GM19328 (cell line): Measurements from ENCODE around the gene CERS4.
A peak's percentile ranks its signal among the peaks of the same experiment; 100 is the strongest.
"Not testable (repeated sequence)": the region's sequence is repeated elsewhere in the genome, so short reads cannot be mapped to it uniquely, and the experiment has no call there.

Experiments used
- ATAC-seq: cut with Tn5 transposase; IDR thresholded peaks from one replicate; pipeline ENCODE4 v1.9.1; 2021; ENCODE audit warnings: mild to moderate bottlenecking, moderate library complexity; ENCODE audit not compliant: unreplicated experiment

The CERS4 gene

DNA sequence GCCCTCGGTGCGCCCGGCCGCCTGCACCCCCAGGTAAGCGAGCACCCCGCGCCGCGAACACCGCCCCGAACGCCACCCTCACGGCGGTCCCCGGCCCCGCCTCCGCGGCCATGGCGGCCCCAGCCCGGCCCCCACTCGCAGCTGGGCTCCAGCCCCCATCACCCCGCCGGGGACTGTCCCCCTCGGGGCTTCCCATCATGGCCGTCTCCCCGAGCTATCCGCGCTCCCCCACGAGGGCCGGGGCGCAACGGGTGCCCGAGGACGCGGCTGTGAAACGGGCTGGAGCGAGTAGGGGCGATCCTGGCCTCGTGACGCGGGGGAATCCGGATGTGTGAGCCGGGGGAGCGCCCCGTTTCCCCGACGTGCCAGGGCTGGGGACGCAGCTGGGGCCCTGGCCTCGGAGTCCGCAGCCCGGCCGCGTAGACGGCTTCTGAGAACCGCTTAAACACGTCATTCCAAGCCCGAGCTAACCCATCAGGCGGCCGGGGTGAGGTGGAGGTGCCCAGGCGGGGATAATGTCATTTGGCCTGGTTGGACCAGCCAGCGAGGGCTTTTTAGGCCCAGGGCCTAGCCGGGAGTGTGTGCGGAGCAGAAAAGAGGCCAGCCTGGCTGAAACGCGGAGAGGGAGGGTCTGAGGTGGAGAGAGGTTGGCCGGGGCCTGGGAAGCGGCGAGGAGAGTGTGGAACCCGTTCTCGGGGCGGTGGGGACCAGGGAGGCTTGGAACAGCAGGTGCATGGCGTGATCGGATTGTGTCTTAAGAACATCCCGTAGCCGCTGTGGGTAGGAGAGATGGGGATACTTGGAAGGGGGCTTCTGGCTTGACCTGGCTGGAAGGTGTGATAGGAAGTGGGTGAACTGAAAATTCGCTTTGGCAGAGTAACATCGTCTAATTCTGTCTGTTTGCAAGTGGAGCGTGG, 550 bp downstream of the CERS4 start:
- peak; percentile 64 for ATAC-seq

DNA sequence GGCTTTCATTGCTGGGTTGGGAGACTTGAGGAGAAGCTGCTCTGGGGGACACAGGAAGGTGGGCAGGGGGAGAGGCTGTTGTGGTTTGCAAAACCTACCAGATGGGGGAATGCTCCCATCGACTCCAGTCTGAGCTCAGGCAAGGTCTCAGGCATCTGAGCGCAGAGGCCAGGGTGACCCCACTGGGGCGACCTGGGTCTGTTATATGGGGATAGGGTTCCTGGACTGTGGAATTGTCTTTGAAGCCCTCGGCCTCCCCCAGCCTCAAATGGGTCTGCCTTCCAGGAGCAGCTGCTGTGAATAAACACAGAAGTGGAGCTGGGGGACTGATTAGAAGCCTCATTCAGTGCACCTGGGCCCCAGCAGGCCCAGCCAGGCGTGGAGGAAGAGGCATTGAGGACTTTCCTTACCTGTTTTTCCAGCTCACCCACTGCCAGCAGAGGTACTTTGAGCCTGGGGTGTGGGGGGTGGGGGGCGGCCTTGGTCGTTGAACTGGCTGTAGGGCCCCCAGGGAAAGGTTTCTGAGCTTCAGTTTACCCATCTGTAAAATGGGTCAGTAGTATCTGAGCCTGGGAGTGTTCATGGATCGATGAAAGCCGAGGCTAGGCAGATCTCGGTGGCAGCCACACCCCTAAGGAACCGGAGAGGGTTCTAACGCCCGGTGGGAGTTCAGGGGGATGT, 1.4 kb downstream of the CERS4 start:
- ATAC-seq: no peak

DNA sequence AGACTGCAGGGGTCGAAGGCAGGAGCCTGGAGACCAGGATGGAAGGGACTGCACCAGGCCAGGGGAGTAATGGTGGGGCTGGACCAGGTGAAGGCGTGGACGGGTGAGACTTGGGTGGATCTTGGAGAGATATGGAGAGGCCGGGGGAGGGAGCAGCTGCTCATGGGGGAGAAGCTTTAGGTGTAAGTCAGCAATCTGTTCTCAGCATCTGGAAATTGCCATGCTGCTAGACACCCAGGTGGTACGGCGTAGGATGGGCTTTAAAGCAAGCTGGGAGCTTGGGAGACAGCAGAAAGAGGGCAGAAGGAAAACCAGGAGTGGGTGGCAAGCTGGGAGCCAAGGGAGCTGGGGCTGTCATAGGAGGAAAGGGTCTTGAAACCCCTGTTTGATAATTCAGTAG, 3.0 kb downstream of the CERS4 start:
- ATAC-seq: no peak

DNA sequence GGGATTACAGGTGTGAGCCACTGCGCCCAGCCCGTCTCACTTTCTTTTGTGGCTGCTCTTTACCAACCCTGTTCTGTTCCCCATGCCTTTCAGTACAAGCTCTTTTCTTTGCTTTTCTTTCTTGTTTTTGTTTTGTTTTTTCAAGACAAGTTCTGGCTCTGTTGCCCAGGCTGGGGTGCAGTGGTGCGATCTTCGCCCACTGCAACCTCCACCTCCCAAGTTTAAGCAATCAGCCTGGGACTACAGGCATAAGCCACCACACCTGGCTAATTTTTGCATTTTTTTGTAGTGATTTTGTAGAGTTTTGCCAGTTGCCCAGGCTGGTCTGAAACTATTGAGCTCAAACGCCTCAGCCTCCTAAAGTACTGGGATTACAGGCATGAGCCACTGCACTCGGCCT, 3.7 kb downstream of the CERS4 start:
- no peak for ATAC-seq

DNA sequence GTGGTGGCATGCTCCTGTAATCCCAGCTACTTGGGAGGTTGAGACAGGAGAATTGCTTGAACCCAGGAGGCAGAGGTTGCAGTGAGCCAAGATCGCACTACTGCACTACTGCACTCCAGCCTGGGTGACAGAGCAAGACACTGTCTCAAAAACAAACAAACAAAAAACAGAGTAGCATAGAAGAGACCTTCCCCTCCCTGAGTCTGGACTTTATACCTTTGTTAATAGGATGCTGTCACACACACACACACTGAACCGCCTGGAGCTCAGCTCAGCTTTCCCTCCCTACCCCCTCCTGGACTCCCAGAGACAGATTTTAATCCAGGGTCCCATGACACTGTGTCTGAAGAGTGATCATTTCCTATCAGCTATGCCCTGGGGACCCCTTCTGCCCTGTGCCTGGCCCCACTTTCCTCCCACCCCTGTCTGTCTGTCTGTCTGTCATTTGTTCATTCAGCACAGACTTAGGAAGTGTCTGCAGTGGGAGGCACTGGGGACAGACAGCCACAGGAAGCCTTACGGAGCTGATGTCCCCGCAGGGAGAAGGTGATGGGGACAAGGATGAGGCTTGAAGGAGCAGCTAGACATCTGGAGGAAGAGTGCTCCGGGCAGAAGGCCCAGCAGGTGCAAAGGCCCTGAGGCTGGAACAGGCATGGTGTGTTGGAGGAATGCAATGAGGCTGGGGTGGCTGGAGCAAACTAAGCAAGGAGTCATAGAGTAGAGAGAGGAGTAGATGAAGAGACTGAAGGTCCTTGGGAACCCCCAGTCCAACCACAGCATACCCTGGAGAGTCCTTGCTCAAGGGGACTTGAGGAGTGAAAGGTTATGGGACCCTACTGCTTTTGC, 4.9 kb downstream of the CERS4 start:
- ATAC-seq: no peak

DNA sequence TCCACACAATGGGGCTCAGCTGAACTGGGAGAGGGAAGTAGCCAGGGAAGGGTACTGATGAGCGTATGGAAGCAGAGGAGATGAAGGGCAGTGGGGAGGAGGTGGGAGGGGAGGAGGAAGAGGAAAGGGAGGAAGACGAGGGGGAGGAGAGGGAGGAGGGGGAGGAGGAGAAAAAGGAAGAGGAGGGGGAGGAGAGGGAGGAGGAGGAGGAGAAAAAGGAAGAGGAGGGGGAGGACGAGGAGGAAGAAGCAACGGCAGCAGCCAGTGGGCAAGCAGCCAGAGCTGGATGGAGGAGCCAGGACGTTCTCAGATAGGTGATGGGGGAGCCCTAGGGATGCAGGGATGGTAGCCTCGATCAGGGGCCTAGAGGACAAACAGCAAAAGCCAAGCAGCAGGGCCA, 5.6 kb downstream of the CERS4 start:
- no peak for ATAC-seq

DNA sequence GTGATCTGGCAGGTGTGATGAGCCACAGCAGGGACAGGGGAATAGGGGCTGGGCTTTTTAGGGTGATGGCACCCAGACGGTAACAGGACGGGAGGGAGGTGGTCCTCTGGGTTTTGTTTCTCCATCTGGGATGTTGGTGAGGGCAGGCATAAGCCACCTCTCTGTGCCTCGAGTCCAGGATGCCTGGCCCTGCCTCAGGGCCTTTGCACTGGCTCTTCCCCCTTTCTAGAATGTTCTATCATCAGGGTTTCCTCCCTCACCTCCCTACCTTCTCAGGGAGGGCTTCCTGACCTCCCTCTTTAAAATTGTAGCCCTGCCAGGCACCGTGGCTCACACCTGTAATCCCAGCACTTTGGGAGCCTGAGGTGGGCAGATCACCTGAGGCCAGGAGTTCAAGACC, 6.6 kb downstream of the CERS4 start:
- ATAC-seq: no peak

DNA sequence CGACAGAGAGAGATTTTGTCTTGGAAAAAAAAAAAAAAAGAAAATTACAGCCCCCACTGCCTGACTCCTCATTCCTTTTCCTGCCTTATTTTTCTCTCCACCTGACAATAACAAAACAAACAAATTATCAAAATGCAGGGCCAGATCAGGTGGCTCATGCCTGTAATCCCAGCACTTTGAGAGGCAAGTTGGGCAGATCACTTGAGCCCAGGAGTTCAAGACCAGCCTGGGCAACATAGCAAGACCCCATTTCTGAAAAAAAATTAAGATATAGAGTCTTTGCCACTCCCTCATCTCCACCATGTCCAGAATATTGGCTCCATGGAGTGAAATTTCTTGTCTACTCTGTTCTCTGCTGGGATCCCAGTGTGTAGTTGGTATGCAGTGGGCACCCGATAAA, 7.2 kb downstream of the CERS4 start:
- ATAC-seq: no peak

DNA sequence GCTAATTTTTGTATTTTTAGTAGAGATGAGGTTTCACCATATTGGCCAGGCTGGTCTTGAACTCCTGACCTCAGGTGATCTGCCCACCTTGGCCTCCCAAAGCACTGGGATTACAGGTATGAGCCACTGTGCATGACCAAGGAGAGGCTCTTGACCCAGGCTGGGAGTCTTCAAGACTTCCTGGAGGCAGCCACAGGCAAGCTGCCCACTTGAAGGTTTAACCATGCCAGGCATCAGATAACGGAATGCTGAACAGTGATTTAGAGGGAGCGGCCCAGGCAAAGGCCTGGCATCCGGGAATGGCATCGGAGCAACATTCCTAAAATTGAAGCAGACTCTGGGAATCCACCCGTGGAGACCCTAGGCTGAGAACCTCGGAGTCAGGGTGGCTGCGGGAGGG, 9.0 kb downstream of the CERS4 start:
- not testable (repeated sequence) for ATAC-seq

DNA sequence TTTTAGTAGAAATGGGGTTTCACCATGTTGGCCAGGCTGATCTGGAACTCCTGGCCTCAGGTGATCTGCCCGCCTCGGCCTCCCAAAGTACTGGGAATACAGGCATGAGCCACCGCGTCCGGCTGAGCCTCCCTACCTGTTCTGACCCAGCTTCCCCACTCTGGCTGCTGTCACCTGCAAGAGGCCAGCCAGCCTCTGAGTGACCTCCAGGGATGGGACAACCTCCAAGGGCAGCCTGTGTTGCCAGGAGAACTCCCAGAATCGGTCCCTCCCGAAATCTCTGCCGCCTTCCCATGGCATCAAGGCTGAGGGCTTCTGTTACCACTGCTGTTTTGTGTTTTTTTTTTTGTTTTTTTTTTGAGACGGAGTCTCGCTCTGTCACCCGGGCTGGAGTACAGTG, 11.3 kb downstream of the CERS4 start:
- no peak for ATAC-seq

DNA sequence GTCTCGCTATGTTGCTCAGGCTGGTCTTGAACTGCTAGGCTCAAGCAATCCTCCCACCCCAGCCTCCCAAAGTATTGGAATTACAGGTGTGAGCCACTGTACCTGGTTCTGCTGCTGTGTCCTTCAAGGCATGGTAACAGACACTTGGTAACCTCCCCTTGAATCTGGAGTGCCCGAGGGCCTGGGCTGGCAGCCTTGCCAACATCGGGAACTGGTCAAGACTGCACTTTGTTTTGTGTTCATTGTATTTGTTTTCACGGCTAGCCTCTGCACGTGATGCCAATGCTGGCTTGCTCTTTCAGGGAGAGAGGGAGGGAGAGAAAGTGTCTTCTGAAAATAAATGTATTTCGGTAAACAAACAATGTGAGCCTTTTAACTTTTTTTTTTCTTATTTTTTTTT, 12.0 kb downstream of the CERS4 start:
- no peak for ATAC-seq

DNA sequence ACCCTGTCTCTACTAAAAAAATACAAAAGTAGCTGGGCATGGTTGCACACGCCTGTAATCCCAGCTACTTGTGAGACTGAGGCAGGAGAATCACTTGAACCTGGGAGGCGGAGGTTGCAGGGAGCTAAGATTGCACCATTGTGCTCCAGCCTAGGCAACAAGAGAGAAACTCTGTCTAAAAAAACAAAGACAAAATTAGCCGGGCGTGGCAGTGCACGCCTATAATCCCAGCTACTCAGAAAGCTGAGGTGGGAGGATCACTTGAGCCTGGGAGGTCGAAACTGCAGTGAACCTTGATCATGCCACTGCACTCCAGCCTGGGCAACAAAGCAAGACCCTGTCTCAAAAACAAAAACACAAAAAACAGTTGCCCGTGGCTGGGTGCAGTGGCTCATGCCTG, 14.3 kb downstream of the CERS4 start:
- not testable (repeated sequence) for ATAC-seq

DNA sequence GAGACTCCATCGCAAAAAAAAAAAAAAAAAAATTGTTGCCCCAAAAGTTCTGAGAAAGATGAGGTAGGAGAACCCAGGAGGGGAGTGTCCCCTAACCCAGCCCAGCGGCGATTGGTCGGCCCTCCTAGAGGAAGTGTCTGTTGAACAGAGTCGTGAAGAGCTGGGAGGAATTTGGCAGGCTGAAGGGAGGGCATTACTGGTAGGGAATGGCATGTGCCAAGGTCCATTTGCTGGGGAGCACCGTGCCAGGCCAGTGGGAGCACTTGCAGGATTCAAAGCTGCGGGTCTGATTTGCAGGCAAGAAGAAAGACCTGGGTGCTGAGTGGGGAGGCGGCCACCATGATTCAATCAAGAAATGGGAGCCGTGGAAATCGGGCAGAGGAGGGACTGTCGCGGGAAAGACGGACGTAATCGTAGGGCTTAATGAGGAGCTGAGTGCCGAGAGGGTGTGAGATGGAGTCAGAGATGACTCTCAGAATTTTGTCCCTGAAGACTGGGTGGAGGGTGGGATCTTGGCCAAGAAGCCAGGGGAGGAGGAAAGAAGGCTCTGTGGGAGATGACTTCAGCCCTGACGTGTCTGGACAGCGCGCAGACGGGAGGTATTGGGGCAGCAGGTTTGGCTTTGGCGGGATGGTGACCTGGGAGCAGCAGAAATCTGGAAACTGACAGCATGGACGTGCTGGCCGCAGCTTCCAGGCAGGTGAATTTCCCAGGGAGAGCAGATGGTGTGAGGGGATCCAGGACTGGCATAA, 15.4 kb downstream of the CERS4 start:
- ATAC-seq: no peak

DNA sequence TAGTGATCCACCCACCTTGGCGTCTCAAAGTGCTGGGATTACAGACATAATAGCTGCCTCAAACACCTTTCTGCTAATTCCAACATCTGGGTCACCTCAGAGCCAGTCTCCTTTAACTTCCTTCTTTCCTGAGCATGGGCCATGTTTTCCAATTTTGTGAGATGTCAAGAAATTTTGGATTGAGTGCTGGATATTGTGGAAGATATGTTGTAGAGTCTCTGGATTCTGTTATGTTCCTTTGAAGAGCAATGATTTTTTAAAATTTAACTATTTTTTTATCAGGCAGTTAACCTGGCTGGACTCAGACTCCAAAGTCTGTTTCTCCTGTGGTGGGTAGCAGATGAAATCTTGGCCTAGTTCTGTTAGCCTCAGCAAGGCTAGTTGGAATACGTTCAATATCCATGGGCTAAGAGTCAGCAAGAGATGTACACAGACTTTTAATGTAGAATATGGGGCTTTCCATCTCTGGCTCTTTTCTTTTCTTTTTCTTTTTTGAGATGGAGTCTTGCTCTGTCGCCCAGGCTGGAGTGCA, 22.0 kb downstream of the CERS4 start:
- ATAC-seq: no peak

DNA sequence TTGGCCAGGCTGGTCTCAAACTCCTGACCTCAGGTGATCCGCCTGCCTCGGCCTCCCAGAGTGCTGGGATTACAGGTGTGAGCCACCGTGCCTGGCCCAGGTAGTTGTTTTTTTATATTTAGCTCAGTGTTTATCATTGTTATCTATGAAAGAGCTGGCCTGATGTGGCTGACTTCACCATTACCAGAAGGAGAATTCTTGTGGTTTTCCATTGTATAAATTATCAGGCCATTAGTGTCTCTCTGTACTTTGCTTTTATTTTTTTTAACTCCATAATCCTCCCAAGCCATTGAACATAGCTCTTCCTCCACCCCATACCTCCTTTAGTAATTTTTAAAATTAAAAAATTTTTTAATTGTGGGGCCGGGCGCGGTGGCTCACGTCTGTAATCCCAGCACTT, 24.2 kb downstream of the CERS4 start:
- ATAC-seq: no peak

DNA sequence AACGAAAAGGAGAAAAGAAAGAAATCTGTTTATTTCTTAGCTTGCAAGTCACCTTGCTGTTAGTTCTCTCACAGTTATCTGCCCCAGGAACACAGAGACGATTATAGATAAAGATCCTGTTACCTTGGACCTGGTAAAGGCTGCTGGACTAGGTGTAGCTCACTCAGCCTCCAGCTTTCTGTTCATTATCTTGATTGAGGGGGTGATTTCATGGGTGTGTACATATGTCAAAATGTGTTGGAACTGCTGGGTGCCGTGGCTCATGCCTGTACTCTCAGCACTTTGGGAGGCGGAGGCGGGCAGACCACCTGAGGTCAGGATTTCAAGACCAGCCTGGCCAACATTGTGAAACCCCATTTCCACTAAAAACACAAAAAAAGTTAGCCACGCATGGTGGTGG, 27.9 kb downstream of the CERS4 start:
- no peak for ATAC-seq

DNA sequence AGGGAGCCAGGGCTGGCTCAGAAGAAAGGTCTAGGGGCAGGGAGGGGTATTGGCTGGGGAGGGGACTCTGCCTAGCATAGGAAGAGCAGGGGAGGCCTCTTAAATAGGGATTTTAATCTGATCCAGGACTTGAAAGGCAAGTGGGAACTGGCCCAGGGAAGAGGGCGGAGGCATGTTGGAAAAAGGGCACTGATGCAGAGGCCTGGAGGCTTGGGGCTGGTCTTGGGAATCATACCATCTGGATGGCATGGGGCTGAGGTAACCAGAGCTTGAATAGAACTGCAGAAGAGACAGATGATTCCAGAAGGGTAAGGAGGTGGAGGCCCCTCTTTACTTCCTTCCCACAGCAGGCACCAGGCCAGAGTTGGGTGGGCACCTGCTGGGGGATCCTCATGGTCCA, 29.1 kb downstream of the CERS4 start:
- no peak for ATAC-seq

DNA sequence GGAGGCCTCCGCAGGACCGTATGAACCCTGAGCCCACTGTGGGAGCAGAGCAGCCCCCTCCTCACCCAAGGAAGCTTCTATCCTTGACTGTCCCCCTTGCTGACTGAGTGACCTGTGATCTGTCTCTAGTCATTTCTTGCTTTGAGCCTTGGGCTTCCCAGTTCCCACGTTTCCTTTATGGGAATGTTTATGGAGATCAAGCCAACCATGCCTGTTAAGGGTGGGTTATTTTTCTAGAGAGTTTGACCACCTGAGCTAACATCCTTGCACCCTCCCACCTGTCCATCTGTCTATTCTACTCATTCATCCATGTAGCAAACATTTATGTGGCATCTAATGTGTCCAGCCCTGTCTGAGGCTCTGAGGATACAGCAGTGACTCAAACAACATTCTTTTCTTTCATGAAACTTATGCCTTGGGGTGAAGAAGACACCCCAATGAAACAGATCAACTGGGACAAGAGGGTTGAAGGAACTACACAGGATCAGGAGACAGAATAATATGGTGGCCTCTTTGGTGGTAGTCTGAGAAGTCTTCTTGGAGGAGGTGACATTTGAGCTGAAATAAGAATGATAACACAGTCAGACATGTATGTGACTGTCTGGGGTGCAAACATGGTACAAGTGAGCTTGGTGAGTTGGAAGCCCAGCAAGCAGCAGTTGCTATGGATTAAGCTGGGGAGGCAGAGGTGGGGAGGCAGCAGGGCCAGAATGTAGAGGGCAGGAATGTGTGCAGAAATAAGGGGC, 30.5 kb downstream of the CERS4 start:
- ATAC-seq: no peak

DNA sequence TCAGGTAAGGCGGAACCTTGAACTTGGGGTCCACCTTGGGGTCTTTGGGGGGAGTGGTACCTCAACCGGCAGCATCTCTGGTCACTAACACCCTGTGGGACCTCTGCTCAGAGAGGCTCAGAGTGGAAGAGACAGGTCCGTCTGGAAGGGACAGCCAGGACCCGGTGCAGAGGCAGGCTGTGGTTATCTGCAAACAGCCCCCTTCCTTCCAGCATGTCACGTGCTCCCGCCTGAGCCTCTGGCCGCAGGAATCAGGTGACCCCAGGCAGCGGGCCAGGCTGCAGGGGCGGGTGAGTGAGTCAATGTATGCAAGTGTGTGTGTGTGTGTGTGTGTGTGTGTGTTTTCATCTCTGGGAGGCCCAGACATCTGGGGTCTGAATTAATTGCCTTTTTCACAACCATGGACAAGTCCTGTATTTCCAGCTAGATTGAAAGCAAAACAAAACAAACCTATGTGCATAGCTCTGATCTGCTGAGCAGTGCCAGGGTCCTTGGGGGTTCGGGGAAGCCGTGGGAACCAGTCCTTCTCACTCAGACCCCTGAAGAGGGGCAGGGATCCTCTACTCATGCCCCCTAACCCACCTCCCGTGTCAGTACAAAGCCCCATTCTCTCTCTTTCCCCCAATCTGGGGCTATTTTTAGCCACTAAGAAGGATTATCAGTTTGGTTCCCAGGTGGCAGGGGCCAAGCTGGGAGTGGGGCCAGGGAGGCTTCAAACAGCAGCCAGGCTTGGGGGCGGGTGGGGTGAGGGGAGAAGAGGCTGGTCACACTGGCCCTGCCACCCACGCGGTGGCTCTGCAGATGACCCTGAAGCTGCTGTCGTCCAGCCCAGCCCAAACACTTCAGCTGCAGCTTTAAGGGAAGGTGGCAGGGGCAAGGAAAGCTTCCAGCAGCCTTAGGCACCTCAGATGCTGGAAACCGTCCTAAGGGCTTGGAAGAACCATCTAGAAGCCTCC, 31.4 kb downstream of the CERS4 start:
- peak; percentile 79 for ATAC-seq
